H1 (cell line): Measurements from ENCODE around the gene DICER1. TPM values are rescaled to one million over a fixed set of nuclear protein-coding genes. Genes with fewer than 3 reads are reported as not detected.

ENCODE experiments used
- ATF2 ChIP-seq: IDR thresholded peaks from 2 replicates; pipeline ENCODE4 v1.6.1; 2012; ENCODE audit warnings: low read length, inconsistent platforms
- CHD1 ChIP-seq: IDR thresholded peaks from 2 replicates; pipeline ENCODE4 v1.6.1; 2012; ENCODE audit warnings: low read depth, low read length, improper control_type of control experiment
- CREB1 ChIP-seq: IDR thresholded peaks from 2 replicates; pipeline ENCODE4 v1.6.1; 2012; ENCODE audit warnings: inconsistent platforms
- EZH2 ChIP-seq: fragments of 200-600 bp; sonication (generic); IDR thresholded peaks from 2 replicates; pipeline ENCODE4 v1.7.1; 2012; ENCODE audit warnings: low read depth, mild to moderate bottlenecking, moderate library complexity, low read length, inconsistent platforms; ENCODE audit not compliant: severe bottlenecking
- FOSL1 ChIP-seq: IDR thresholded peaks from 2 replicates; pipeline ENCODE4 v1.6.1; 2011; ENCODE audit warnings: mild to moderate bottlenecking, low read depth, low read length, moderate library complexity; ENCODE audit not compliant: insufficient read depth
- NANOG ChIP-seq: IDR thresholded peaks from 2 replicates; pipeline ENCODE4 v1.6.1; 2011; ENCODE audit warnings: low read length, low read depth, mild to moderate bottlenecking, inconsistent platforms; ENCODE audit not compliant: insufficient read depth, poor library complexity, severe bottlenecking
- NRF1 ChIP-seq: IDR thresholded peaks from 2 replicates; pipeline ENCODE4 v1.6.1; 2011; ENCODE audit warnings: mild to moderate bottlenecking, low read depth, low read length, improper control_type of control experiment
- SRF ChIP-seq: IDR thresholded peaks from 2 replicates; pipeline ENCODE4 v1.6.1; 2011; ENCODE audit warnings: mild to moderate bottlenecking, low read depth, low read length, moderate library complexity
- YY1 ChIP-seq: IDR thresholded peaks from 2 replicates; pipeline ENCODE4 v1.6.1; 2011; ENCODE audit warnings: low read depth, mild to moderate bottlenecking, low read length
- polyA plus RNA-seq, 7 experiments: library from polyadenylated mRNA; depleted of rRNA in 3 of 7; stranded (reverse) in 5 of 7; unstranded in 2 of 7; fragments of >200 nt in 5 of 7; fragments of 200-250 nt in 2 of 7; gene quantifications; 1 replicate in 5 of 7; 2 replicates in 1 of 7; 4 replicates in 1 of 7; pipeline versions ENCODE4 v1.2.1 to v1.2.3, GENCODE V29; 2011 to 2013; ENCODE audit warnings: missing spikeins in 2 of 7, mixed read lengths in 2 of 7
- total RNA-seq: library from RNA; stranded (reverse); fragmentation: NEBNext Ultra II Directional; extraction: Animal tissue kit (Norgen Biotek cat#: 25700); gene quantifications from 2 replicates; pipeline ENCODE4 v1.2.1, GENCODE V29; 2021

The DICER1 gene
- total and polyA plus RNA-seq, 2 of the 8 experiments (the other 6 are each of a cell fraction or from before 2014, with no cell fraction given): 11.9 to 61.8 TPM

- TF ChIP-seq ATF2 (no peak), CREB1 (no peak), EZH2 (no peak), CHD1 (no peak), YY1 (no peak), NRF1 (no peak), SRF (no peak), NANOG (no peak), FOSL1 (no peak)
Observed at GRCh38 chr14:95059126-95059525, 98.2 kb downstream of the DICER1 start (continued).
